Ishikawa (cell line): ENCODE data around the gene ERN1.

ENCODE experiments used
- CEBPB ChIP-seq: IDR thresholded peaks from 2 replicates; pipeline ENCODE4 v1.6.1; 2012
- CREB1 ChIP-seq: IDR thresholded peaks from 2 replicates; pipeline ENCODE4 v1.6.1; 2012; ENCODE audit warnings: low read depth
- EGR1 ChIP-seq: IDR thresholded peaks from 2 replicates; pipeline ENCODE4 v1.6.1; 2012
- EP300 ChIP-seq: IDR thresholded peaks from 2 replicates; pipeline ENCODE4 v1.6.1; 2012; ENCODE audit warnings: borderline replicate concordance
- FOXM1 ChIP-seq: IDR thresholded peaks from 2 replicates; pipeline ENCODE4 v1.6.1; 2012; ENCODE audit warnings: low read depth, borderline replicate concordance
- MAX ChIP-seq: IDR thresholded peaks from 2 replicates; pipeline ENCODE4 v1.6.1; 2012
- NFIC ChIP-seq: IDR thresholded peaks from 2 replicates; pipeline ENCODE4 v1.6.1; 2012
- RAD21 ChIP-seq: IDR thresholded peaks from 2 replicates; pipeline ENCODE4 v1.6.1; 2012; ENCODE audit warnings: low read depth
- REST ChIP-seq: IDR thresholded peaks from 2 replicates; pipeline ENCODE4 v1.6.1; 2012; ENCODE audit warnings: low read depth, mild to moderate bottlenecking
- TAF1 ChIP-seq: IDR thresholded peaks from 2 replicates; pipeline ENCODE4 v1.6.1; 2012; ENCODE audit warnings: low read depth, mild to moderate bottlenecking
- TCF12 ChIP-seq: IDR thresholded peaks from 2 replicates; pipeline ENCODE4 v1.6.1; 2012; ENCODE audit warnings: low read depth
- TEAD4 ChIP-seq: IDR thresholded peaks from 2 replicates; pipeline ENCODE4 v1.6.1; 2012
- USF1 ChIP-seq: IDR thresholded peaks from 2 replicates; pipeline ENCODE4 v1.6.1; 2012
- YY1 ChIP-seq: IDR thresholded peaks from 2 replicates; pipeline ENCODE4 v1.6.1; 2012; ENCODE audit warnings: low read depth
- ZBTB7A ChIP-seq: IDR thresholded peaks from 2 replicates; pipeline ENCODE4 v1.6.1; 2012; ENCODE audit warnings: low read depth

Gene ERN1

GRCh38 chr17:64097196-64097936, 32.6 kb downstream of the ERN1 start:
- TF ChIP-seq ZBTB7A (no peak), EP300 (no peak), RAD21 (no peak), REST (no peak)

- no peak for TF ChIP-seq RAD21
- no peak for TF ChIP-seq TCF12
- no peak for TF ChIP-seq CREB1
Measured at GRCh38 chr17:64096037-64096436, 33.9 kb downstream of the ERN1 start.

GRCh38 chr17:64095144-64095882, 34.6 kb downstream of the ERN1 start:
- no peak for TF ChIP-seq RAD21
- no peak for TF ChIP-seq CEBPB
- no peak for TF ChIP-seq TEAD4
- no peak for TF ChIP-seq YY1
- no peak for TF ChIP-seq EP300
- TF ChIP-seq ZBTB7A = no peak
- TF ChIP-seq CREB1 = no peak
- TF ChIP-seq EGR1 = no peak
- no peak for TF ChIP-seq TAF1

- TF ChIP-seq CEBPB = no peak
- no peak for TF ChIP-seq RAD21
- no peak for TF ChIP-seq ZBTB7A
- no peak for TF ChIP-seq TCF12
- no peak for TF ChIP-seq YY1
- TF ChIP-seq TAF1 = no peak
- no peak for TF ChIP-seq TEAD4
- no peak for TF ChIP-seq USF1
- TF ChIP-seq FOXM1 = no peak
- TF ChIP-seq CREB1 = no peak
- TF ChIP-seq REST = no peak
- no peak for TF ChIP-seq MAX
- TF ChIP-seq NFIC = no peak
- no peak for TF ChIP-seq EGR1
- no peak for TF ChIP-seq EP300
Measured at GRCh38 chr17:64094412-64094811, 35.5 kb downstream of the ERN1 start.

GRCh38 chr17:64092952-64093451, 36.9 kb downstream of the ERN1 start:
- TF ChIP-seq TEAD4 (no peak), REST (no peak), ZBTB7A (no peak), NFIC (no peak), YY1 (no peak), FOXM1 (no peak)
